ENCODE measurements around the gene WDR90. TPM values are rescaled to one million over a fixed set of nuclear protein-coding genes. Genes with fewer than 3 reads are reported as not detected.
A peak's percentile ranks its signal among the peaks of the same experiment; 100 is the strongest.

Gene WDR90
- total RNA-seq, 4 donors from 2014 or later = 8.2 to 22.7 (median 16.5) TPM

GRCh38 chr16:694187-694862 is 45.2 kb downstream of the WDR90 start:
- peak overlapping the region in 1 of 4 donors; percentile 45 for H3K4me3 ChIP-seq

GRCh38 chr16:694863-695354 is 45.7 kb downstream of the WDR90 start:
- peak overlapping the region in 1 of 4 donors; percentile 45 for H3K4me3 ChIP-seq
- 7% methylated on average over 2 of the region's 37 CpGs for WGBS
- H3K9me3 ChIP-seq = no peaks in the 10 kb centered on the region
- no peak for TF ChIP-seq CTCF (IDR thresholded peaks at IDR 0.05)
- no peak for TF ChIP-seq POLR2A (IDR thresholded peaks at IDR 0.05; ENCODE audit: low read depth)
- TF ChIP-seq EP300 (IDR thresholded peaks at IDR 0.05) = no peak
- TF ChIP-seq POLR2AphosphoS5 (IDR thresholded peaks at IDR 0.05) = no peak
- peaks cover 9 to 78% (median 40%) of the 10 kb centered on the region in 4 donors for H3K27me3 ChIP-seq
- no peak for DNase-seq (ENCODE audit: extremely low spot score)
- intact Hi-C loops (cut with DNase I) = no loop called here
- no peak overlapping the region for H3K27ac ChIP-seq (replicated peaks in 1 of 4)
- H3K4me1 ChIP-seq = peaks cover 17 to 40% (median 31%) of the 10 kb centered on the region in 4 donors
- no peaks in the 10 kb centered on the region for H3K36me3 ChIP-seq

More at GRCh38 chr16:694187-694862, 45.2 kb downstream of the WDR90 start:
- no peaks in the 10 kb centered on the region for H3K36me3 ChIP-seq
- H3K27me3 ChIP-seq = peaks cover 9 to 72% (median 39%) of the 10 kb centered on the region in 4 donors
- peaks cover 22 to 46% (median 37%) of the 10 kb centered on the region in 4 donors for H3K4me1 ChIP-seq
- intact Hi-C loops (cut with DNase I) = no loop called here
- 4% methylated on average over 19 of the region's 64 CpGs for WGBS
- H3K27ac ChIP-seq (replicated peaks in 1 of 4) = no peak overlapping the region
- no peak for TF ChIP-seq EP300 (IDR thresholded peaks at IDR 0.05)
- no peak for TF ChIP-seq POLR2A (IDR thresholded peaks at IDR 0.05; ENCODE audit: low read depth)
- TF ChIP-seq CTCF (IDR thresholded peaks at IDR 0.05) = no peak
- no peak for TF ChIP-seq POLR2AphosphoS5 (IDR thresholded peaks at IDR 0.05)
- no peaks in the 10 kb centered on the region for H3K9me3 ChIP-seq
- no peak for DNase-seq (ENCODE audit: extremely low spot score)

- H3K9me3 ChIP-seq = no peaks in the 10 kb centered on the region
- H3K27ac ChIP-seq (replicated peaks in 1 of 4) = no peak overlapping the region
- H3K4me3 ChIP-seq = peak overlapping the region; percentile 1 to 45 (median 20)
- H3K36me3 ChIP-seq = no peaks in the 10 kb centered on the region
- peaks cover 17 to 39% (median 31%) of the 10 kb centered on the region in 4 donors for H3K4me1 ChIP-seq
- WGBS = 20% methylated on average over 17 of the region's 71 CpGs
- intact Hi-C loops (cut with DNase I) = no loop called here
- peaks cover 9 to 84% (median 45%) of the 10 kb centered on the region in 4 donors for H3K27me3 ChIP-seq
- TF ChIP-seq POLR2AphosphoS5 (IDR thresholded peaks at IDR 0.05) (no peak), EP300 (IDR thresholded peaks at IDR 0.05) (no peak), CTCF (IDR thresholded peaks at IDR 0.05) (no peak)
- no peak for DNase-seq (ENCODE audit: extremely low spot score)
These were observed 46.4 kb downstream of the WDR90 start for GRCh38 chr16:695355-696089.

GRCh38 chr16:698911-699671 is 49.9 kb downstream of the WDR90 start:
- no peak for DNase-seq (ENCODE audit: extremely low spot score)
- no peak for TF ChIP-seq POLR2AphosphoS5 (IDR thresholded peaks at IDR 0.05)
- no peak for TF ChIP-seq EP300 (IDR thresholded peaks at IDR 0.05)
- Histone ChIP-seq H3K4me3 (no peak overlapping the region), H3K4me1 (peaks cover 14 to 37% (median 28%) of the 10 kb centered on the region in 4 donors), H3K36me3 (no peaks in the 10 kb centered on the region), H3K9me3 (no peaks in the 10 kb centered on the region), H3K27me3 (peaks cover 2 to 100% (median 65%) of the 10 kb centered on the region in 4 donors), H3K27ac (replicated peaks in 1 of 4) (no peak overlapping the region)
- 73% methylated on average over 18 of the region's 19 CpGs for WGBS
- intact Hi-C loops (cut with DNase I) = no loop called here

Data from esophagus muscularis mucosa (tissue), 4 donors.